ENCODE results near the gene CRLF3. TPM values are rescaled to one million over a fixed set of nuclear protein-coding genes. Genes with fewer than 3 reads are reported as not detected.
"Not testable (repeated sequence)": the region's sequence is repeated elsewhere in the genome, so short reads cannot be mapped to it uniquely, and the experiment has no call there.

CRLF3 gene
- total RNA-seq, 1 experiment from 2014 or later = 28.6 TPM

- Histone ChIP-seq H3K9me3 (ENCODE audit: control insufficient read depth, insufficient read depth, low read depth, low read length) (no peaks in the 10 kb centered on the region), H3K4me1 (ENCODE audit: control insufficient read depth, insufficient read depth, low read length) (no peaks in the 10 kb centered on the region), H3K27me3 (ENCODE audit: control insufficient read depth, insufficient read depth, low read length) (no peaks in the 10 kb centered on the region), H3K27ac (ENCODE audit: low read length) (no peak overlapping the region), H3K4me3 (ENCODE audit: low read depth in 2 of 2, low read length in 2 of 2) (no peak overlapping the region), H3K36me3 (ENCODE audit: control insufficient read depth, insufficient read depth, low read length) (peaks cover 7% of the 10 kb centered on the region)
- in situ Hi-C loops (cut with HindIII; ENCODE audit: low pct_unique_long_range_greater_than_20kb, low sequenced_read_pairs) = no loop called here
- intact Hi-C loops (cut with micrococcal nuclease; ENCODE audit: unreplicated experiment) = no loop called here
- ChIA-PET CTCF (no interaction called here), POLR2A (no interaction called here)
- TF ChIP-seq REST (IDR thresholded peaks at IDR 0.05; ENCODE audit: insufficient read depth in 1 of 2, low read depth in 2 of 2, low read length in 1 of 2) (no peak), POLR2AphosphoS5 (IDR thresholded peaks at IDR 0.05; ENCODE audit: low read depth, low read length) (no peak), SIN3A (IDR thresholded peaks at IDR 0.05; ENCODE audit: borderline replicate concordance, insufficient read depth, low read depth, low read length) (no peak), TCF7L2 (IDR thresholded peaks at IDR 0.05; ENCODE audit: low read depth, low read length) (no peak)
- TF ChIP-seq, protein P1, sequence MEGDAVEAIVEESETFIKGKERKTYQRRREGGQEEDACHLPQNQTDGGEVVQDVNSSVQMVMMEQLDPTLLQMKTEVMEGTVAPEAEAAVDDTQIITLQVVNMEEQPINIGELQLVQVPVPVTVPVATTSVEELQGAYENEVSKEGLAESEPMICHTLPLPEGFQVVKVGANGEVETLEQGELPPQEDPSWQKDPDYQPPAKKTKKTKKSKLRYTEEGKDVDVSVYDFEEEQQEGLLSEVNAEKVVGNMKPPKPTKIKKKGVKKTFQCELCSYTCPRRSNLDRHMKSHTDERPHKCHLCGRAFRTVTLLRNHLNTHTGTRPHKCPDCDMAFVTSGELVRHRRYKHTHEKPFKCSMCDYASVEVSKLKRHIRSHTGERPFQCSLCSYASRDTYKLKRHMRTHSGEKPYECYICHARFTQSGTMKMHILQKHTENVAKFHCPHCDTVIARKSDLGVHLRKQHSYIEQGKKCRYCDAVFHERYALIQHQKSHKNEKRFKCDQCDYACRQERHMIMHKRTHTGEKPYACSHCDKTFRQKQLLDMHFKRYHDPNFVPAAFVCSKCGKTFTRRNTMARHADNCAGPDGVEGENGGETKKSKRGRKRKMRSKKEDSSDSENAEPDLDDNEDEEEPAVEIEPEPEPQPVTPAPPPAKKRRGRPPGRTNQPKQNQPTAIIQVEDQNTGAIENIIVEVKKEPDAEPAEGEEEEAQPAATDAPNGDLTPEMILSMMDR (IDR thresholded peaks at IDR 0.05) = no peak
- no peak for DNase-seq (ENCODE audit: low read depth, low spot score)
- BruUV-seq (replicated peaks) = no TSS peak
- ATAC-seq = no peak
These were observed 42.3 kb downstream of the CRLF3 start for GRCh38 chr17:30782206-30782605.

DNA sequence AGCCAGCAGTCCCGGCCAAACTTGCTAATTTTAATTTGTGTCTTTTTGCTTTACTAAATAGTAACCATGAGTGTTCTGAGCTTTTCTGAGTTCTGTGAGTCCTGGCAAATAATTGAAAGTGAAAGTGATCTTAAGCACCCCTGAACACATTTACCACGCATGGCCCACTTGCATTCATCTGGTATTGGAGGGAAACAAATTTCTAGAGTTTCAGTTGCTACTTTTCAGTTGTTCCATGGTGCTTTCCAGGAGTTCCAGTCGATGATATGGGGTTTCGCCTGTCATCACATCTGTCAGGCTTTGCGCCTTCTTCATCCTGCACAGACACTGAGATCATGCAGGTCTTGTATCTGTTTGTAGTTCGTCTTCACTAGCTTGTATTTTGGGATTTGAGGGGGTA lies 44.1 kb downstream of the CRLF3 start:
- TF ChIP-seq REST (IDR thresholded peaks at IDR 0.05; ENCODE audit: insufficient read depth in 1 of 2, low read depth in 2 of 2, low read length in 1 of 2) (no peak), TCF7L2 (IDR thresholded peaks at IDR 0.05; ENCODE audit: low read depth, low read length) (no peak), SIN3A (IDR thresholded peaks at IDR 0.05; ENCODE audit: borderline replicate concordance, insufficient read depth, low read depth, low read length) (no peak), POLR2AphosphoS5 (IDR thresholded peaks at IDR 0.05; ENCODE audit: low read depth, low read length) (no peak)
- TF ChIP-seq, protein P1 (IDR thresholded peaks at IDR 0.05) = no peak
- H3K9me3 ChIP-seq (ENCODE audit: control insufficient read depth, insufficient read depth, low read depth, low read length) = no peaks in the 10 kb centered on the region
- H3K27ac ChIP-seq (ENCODE audit: low read length) = no peak overlapping the region
- no peak for ATAC-seq
- H3K36me3 ChIP-seq (ENCODE audit: control insufficient read depth, insufficient read depth, low read length) = peaks cover 7% of the 10 kb centered on the region
- CTCF ChIA-PET = no interaction called here
- no TSS peak for BruUV-seq (replicated peaks)
- intact Hi-C loops (cut with micrococcal nuclease; ENCODE audit: unreplicated experiment) (no loop called here), in situ Hi-C loops (cut with HindIII; ENCODE audit: low pct_unique_long_range_greater_than_20kb, low sequenced_read_pairs) (no loop called here)
- no peak overlapping the region for H3K4me3 ChIP-seq (ENCODE audit: low read depth in 2 of 2, low read length in 2 of 2)
- POLR2A ChIA-PET = no interaction called here
- no peaks in the 10 kb centered on the region for H3K4me1 ChIP-seq (ENCODE audit: control insufficient read depth, insufficient read depth, low read length)
- no peak for DNase-seq (ENCODE audit: low read depth, low spot score)
- no peaks in the 10 kb centered on the region for H3K27me3 ChIP-seq (ENCODE audit: control insufficient read depth, insufficient read depth, low read length)

DNA sequence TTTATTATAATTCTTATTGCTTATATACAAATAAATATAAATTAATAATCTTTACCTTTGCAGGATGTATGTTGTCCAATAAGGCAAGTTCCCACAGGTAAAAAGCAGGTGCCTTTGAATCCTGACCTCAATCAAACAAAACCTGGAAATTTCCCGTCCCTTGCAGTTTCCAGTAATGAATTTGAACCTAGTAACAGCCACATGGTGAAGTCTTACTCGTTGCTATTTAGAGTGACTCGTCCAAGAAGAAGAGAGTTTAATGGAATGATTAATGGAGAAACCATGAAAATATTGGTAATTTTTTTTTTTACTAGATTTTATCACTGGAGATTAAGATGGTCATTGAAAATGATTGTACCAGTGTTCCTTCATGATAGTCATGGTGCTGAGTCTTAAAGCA lies 55.7 kb downstream of the CRLF3 start:
- H3K4me1 ChIP-seq (ENCODE audit: control insufficient read depth, insufficient read depth, low read length); in situ Hi-C loops (cut with HindIII; ENCODE audit: low pct_unique_long_range_greater_than_20kb, low sequenced_read_pairs); POLR2A ChIA-PET; H3K4me3 ChIP-seq (ENCODE audit: low read depth in 2 of 2, low read length in 2 of 2); ATAC-seq; intact Hi-C loops (cut with micrococcal nuclease; ENCODE audit: unreplicated experiment); H3K27ac ChIP-seq (ENCODE audit: low read length); BruUV-seq (replicated peaks); H3K9me3 ChIP-seq (ENCODE audit: control insufficient read depth, insufficient read depth, low read depth, low read length); DNase-seq (ENCODE audit: low read depth, low spot score); H3K27me3 ChIP-seq (ENCODE audit: control insufficient read depth, insufficient read depth, low read length); CTCF ChIA-PET: not testable (repeated sequence)
- peaks cover 21% of the 10 kb centered on the region for H3K36me3 ChIP-seq (ENCODE audit: control insufficient read depth, insufficient read depth, low read length)

Measured in Panc1 (cell line).